ENCODE measurements around the gene GPR171.

DNA sequence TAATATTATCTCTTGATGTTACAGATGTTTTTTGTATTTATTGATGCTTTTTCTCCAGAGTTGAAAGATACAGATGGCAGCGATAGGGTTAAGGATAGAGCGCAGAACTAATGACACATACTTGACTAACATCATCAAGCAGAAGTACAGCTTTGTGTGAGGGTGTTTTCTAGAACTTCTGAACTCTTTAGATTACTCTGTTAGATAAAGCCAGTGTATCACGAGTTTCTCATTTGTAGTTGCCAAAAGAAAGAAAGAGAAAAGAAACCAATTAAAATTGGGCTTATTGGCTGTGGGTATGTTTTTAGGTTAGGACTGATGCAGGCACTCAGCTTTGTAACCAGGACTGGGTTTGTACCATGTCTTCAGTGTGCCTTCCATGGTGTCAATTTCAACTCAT is 6.6 kb upstream of the GPR171 start:
- TF ChIP-seq, protein P1, sequence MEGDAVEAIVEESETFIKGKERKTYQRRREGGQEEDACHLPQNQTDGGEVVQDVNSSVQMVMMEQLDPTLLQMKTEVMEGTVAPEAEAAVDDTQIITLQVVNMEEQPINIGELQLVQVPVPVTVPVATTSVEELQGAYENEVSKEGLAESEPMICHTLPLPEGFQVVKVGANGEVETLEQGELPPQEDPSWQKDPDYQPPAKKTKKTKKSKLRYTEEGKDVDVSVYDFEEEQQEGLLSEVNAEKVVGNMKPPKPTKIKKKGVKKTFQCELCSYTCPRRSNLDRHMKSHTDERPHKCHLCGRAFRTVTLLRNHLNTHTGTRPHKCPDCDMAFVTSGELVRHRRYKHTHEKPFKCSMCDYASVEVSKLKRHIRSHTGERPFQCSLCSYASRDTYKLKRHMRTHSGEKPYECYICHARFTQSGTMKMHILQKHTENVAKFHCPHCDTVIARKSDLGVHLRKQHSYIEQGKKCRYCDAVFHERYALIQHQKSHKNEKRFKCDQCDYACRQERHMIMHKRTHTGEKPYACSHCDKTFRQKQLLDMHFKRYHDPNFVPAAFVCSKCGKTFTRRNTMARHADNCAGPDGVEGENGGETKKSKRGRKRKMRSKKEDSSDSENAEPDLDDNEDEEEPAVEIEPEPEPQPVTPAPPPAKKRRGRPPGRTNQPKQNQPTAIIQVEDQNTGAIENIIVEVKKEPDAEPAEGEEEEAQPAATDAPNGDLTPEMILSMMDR (IDR thresholded peaks at IDR 0.05) = no peak
- no peak for TF ChIP-seq POLR2A (IDR thresholded peaks at IDR 0.05)

Measured in esophagus squamous epithelium (tissue), 4 donors.